ENCODE measurements around the gene TPRA1.

Gene TPRA1

GRCh38 chr3:127556565-127556964 is 34.0 kb downstream of the TPRA1 start:
- no peak overlapping the region for H3K4me3 ChIP-seq (ENCODE audit: low read depth, low read length)
- TF ChIP-seq CTCF (IDR thresholded peaks at IDR 0.05; ENCODE audit: low read depth, low read length) = no peak

- no peak overlapping the region for H3K4me3 ChIP-seq (ENCODE audit: low read depth, low read length)
- no peak for TF ChIP-seq CTCF (IDR thresholded peaks at IDR 0.05; ENCODE audit: low read depth, low read length)
These were observed 35.4 kb downstream of the TPRA1 start for GRCh38 chr3:127555108-127555507.

- TF ChIP-seq CTCF (IDR thresholded peaks at IDR 0.05; ENCODE audit: low read depth, low read length) = no peak
- no peak overlapping the region for H3K4me3 ChIP-seq (ENCODE audit: low read depth, low read length)
These were observed 38.5 kb downstream of the TPRA1 start for GRCh38 chr3:127552038-127552437.

- no peak overlapping the region for H3K4me3 ChIP-seq (ENCODE audit: low read depth, low read length)
- TF ChIP-seq CTCF (IDR thresholded peaks at IDR 0.05; ENCODE audit: low read depth, low read length) = no peak
These were observed 39.4 kb downstream of the TPRA1 start for GRCh38 chr3:127551178-127551577.

- no peak overlapping the region for H3K4me3 ChIP-seq (ENCODE audit: low read depth, low read length)
- TF ChIP-seq CTCF (IDR thresholded peaks at IDR 0.05; ENCODE audit: low read depth, low read length) = no peak
These were observed 39.9 kb downstream of the TPRA1 start for GRCh38 chr3:127550468-127551157.

GRCh38 chr3:127549826-127550467 is 40.6 kb downstream of the TPRA1 start:
- H3K4me3 ChIP-seq (ENCODE audit: low read depth, low read length) = no peak overlapping the region
- no peak for TF ChIP-seq CTCF (IDR thresholded peaks at IDR 0.05; ENCODE audit: low read depth, low read length)
